GM19397 (cell line): ENCODE results near the gene OR4D9.

Experiments used
- ATAC-seq: cut with Tn5 transposase; IDR thresholded peaks from one replicate; pipeline ENCODE4 v1.9.1; 2021; ENCODE audit warnings: mild to moderate bottlenecking, moderate library complexity; ENCODE audit not compliant: unreplicated experiment

Gene OR4D9

DNA sequence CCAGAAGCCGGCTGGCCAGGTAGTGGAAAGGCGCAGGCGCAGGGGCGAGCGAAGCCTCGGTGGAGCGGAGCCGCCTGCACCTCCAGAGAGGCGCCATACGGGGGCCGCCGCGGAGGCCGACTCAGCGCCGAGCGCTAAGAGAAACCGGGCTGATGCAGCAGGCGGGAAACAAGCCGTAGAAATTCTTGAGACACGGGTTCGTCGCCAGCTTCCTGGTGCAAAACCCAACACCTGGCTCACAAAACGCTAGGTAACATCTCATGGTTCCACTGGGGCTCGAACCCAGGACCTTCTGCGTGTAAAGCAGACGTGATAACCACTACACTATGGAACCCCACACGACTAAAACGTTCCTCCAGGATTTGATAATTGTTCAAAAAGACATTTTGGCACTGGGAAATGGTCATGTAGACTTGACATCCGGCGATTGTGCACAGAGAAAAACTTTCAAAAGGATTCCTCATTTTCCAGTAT, 39.1 kb downstream of the OR4D9 start:
- peak; percentile 96 for ATAC-seq

DNA sequence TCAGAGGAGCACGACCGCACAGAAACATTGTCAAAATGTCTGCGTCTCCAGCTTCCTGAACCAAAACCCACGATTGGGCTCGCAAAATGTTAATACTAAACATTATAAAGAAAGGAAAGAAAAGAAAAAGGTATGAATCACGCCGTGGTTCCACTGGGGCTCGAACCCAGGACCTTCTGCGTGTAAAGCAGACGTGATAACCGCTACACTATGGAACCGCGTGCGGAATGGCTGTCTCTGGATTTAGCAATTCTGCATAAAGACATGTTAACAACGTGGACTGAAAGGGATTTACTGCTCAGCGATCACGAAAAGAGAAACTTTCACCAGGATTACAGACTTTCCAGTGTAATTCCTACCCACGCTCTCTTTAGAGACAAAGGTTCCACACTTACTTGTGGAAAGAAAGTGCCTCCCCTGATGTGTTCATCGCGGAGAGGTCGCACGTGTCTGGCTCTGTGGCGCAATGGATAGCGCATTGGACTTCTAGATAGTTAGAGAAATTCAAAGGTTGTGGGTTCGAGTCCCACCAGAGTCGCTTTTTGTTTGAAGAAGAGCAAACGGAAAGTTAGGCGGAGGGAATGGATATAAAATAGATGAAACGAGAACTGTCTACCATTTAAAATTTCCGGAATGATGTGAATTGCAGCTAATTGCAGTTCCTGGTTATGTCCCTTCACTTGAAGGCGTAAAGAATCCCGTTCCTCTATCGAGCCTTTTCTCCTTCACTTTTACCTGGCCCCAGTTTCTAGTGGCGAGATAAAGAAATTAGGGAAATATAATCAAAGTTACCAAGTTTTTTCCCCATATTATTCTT, 39.7 kb downstream of the OR4D9 start:
- ATAC-seq = peak; percentile 36

DNA sequence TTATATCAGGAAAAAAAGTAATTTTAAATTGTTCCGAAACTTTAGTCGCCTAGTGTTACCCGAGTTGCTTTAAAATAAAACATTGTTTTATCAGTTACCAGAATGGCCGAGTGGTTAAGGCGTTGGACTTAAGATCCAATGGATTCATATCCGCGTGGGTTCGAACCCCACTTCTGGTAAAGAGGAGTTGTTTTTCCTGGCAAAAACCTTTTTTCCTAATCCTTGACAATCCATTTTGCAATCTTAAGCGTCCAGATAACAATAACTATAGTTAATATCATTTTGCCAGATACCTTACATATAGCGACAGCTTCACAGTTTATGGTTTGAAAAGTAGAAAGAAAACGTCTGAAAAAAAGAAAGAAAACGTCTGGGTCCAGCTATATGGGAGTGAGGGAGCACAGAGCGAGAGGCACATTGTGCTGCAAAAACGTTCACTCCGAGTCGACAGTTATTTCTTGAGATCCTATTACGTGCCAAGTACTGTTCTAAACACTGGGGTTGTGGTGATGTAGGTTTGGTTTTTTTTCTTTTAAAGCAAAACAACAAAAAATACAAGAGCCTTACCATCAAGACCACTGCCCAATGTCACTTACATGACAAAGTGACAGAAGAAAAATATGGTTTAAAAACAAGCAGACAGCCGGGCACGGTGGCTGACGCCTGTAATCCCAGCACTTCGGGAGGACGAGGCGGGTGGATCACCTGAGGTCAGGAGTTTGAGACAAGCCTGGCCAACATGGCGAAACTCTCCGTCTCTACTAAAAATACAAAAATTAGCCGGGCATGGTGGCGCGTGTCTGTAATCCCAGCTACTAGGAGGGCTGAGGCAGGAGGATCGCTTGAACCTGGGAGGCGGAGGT, 40.6 kb downstream of the OR4D9 start:
- ATAC-seq = no peak

DNA sequence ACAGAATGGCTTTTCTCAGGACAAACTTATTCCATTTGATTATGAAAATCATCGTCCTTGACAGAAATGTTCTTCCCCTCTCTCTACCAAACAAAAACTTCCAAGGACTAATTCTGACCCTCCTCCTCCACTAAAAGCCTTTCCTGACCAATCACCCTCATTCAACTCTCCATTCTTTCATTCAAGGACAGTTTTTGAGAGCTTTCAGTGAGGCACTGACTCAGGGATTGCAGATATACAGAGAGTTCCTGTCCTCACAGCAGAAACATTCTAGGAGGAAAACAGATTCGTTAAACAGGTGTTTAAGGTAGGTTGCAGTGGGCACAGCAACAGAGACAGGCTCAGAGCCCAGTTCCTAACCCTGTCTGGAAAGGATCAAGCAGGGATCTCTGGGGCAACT, 41.5 kb downstream of the OR4D9 start:
- ATAC-seq = no peak

DNA sequence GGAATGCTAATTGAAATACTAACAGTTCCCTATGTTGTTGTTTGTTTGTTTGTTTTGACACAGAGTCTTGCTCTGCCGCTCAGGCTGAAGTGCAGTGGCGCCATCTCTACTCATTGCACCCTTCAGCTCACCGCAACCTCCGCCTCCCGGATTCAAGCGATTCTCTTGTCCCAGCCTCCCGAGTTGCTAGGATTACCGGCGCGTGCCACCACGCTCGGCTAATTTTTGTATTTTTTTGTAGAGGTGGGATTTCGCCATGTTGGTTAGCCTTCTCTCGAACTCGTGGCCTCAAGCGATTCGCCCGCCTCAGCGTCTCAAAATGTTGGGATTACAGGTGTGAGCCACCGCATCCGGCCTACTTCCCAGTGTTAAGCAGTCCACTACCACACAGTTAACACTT, 42.0 kb downstream of the OR4D9 start:
- ATAC-seq = no peak

DNA sequence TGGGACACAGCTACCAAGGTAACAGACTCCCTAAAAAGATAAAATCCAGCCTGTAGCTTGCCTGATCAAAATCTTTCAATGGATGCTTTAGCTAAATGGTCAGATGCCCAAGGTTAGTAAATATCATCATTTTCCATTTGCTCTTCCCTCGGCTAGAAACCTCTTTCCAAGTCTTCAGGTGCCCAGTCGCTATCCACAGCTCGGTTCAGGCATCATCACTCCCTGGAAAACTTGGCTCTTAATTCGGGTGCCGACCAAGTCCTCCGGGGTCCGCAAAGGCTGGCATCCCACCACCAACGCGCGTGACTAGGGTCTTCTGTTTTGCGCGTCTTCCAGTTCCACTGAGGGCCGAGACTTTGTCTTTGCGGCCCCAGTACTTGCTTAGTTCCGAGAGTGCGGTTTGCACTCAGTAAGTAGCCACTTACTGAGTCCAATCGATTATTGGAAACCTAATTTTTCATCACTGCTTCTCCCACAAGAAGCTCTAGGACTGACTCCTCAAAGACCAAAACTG, 44.3 kb downstream of the OR4D9 start:
- no peak for ATAC-seq

DNA sequence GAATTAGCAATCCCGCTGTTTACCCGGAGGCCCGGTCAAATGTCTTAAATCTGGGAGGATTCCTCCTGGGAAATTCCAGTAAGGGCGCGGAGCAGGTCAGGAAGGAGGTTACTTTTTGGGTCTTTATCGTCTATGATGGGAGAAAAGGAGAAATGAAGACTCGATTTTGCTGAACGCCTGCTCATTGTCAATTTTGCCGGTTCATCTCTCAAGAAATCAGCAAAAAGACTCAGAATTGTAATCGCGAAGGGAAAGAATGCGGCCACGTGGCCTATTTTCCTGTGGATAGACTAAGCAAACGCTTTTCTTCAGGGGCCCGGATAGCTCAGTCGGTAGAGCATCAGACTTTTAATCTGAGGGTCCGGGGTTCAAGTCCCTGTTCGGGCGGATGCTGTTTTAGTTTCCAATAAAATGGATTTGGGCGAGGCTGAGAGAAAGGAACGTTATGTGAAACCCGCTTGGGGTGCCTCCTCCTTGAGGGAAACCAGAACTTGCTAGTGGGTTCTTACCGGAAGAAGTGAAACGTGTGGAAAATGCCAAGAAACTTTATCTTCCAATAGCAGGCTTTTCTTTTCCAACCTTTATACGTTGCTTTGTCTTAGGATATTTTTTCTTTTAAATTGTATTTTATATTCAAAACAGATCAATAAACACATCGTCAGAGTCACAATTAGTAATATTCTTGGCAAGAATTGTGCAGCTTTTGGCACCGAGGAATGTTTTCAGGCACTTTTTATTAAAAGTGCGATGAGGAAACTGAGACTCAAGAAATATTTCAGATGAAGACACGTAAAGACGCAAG, 45.0 kb downstream of the OR4D9 start:
- no peak for ATAC-seq

DNA sequence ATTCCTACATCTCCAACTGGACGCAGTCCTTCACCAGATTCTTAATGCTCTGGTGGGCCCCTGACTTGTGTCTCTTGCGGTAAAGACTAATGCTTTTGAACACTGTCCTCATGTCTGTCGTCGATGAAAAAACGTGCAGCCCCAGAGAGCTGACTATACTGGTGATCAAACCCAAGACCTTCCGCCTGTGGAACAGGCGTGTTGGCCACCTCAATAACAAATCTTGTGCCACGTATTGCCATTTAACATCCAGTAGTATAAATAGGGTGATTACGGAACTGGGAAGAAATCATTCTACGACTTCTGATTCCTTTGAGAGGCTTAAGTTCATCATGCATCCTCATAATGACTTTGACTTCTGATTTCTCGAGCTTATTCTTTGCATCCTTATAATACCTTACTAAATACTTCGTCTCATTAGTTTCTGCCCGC, 45.6 kb downstream of the OR4D9 start:
- ATAC-seq = no peak

DNA sequence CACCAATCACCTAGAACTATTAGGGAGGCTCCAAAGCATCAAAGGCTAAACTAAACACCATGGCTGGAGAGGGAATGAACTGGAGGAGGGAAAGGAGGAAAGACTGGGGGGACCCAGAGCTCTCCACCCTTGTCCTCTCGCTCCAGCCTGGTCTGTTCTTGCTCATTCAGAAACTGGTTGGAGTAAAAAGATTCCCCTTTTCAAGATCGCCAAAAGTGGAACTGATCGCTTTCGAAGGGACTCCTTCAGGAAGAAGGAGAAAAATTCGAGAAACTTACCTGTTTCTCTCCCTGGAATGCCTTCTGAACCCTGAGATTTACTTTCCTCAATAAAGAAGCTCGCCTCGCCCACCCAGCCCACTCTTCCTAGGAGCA, 46.9 kb downstream of the OR4D9 start:
- no peak for ATAC-seq

DNA sequence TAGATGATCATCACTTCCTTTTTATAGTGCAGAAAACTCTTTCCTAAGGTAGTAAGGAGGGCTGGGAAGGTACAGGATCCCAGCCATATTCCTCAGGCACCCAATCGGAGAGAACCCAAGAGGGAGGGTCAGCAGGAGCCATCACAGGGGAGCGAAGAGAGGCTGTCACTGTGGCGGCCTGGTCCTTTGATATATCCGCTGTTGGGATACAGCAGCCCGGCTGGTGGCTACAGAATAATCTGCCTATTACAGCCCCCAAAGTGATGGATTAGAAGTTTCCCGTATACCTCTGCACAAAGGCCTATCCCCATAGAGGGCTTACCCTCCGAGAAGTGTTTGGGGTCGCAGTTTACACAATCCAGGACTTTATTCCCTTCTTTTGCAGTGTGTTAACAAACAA, 48.5 kb downstream of the OR4D9 start:
- ATAC-seq = no peak

DNA sequence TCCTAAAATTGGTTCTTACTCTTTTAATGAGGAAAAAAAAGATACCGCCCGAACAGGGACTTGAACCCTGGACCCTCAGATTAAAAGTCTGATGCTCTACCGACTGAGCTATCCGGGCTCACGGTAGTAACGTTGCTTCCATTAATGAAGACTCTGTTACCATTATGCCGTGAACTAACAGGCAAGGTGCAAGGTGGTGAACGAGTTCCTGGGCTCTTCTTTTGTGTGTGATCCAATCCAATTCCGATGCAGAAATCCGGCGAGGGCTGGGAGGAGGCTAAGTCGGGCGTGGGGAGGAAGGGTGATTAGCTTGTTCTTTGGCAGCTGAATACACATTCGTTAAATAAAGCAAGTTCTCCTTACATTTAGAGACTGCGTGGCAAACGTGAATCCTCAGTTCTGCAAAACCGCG, 49.0 kb downstream of the OR4D9 start:
- ATAC-seq = peak; percentile 36

DNA sequence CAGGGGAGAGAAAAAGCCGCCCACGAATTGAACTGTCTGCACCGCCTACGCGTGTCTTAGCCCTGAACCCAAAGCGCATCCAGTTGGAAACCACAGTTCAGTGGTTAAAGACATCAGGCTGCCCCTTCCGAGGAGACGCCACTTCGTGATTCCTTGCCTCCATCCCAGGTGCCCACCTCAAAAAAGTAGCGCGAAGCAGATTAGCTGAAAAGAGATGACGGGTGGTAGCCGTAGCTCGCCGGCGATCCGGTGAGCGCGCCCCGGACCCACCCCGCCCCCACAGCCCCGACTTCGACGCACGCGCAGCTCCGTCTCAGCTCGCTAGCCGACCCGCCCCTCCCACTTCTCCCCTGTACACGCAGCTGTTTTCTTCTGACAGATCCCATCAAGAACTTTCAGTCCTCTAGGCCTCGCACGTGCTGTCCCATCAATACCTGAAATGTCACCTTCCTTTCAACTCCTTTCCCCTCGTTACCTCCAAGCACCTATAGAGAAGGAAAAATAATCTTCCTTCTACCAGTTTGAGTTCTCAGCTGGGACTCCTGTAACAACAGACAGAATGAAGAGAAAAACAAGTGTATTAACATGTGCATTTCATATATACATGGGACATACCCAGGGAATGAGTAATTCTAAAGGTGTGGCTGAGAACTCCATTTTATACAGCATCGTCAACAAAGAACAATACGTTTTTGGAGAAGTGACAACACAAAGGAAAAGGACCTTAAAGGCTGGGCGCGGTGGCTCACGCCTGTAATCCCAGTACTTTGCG, 49.5 kb downstream of the OR4D9 start:
- peak; percentile 52 for ATAC-seq

DNA sequence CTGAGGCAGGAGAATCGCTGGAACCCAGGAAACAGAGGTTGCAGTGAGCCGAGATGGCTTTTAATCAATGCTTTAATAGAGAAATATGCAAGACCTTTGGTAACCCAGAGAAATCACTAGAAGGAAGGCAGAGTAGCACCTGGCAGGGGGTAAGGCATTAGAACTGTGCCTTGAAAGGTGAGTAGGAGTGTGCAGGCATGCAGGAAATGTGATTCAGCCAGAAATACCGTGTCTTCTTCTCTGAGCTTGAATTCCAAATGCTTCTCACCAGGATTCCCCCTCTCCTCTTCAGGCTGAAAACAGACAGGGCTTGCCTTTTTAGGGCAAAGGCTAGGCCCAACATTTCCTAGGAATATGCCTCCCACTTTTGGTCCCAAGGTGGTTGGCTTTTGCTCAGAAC, 51.0 kb downstream of the OR4D9 start:
- ATAC-seq = no peak
